NB4 (cell line): ENCODE results near the gene MYMK.

Experiments
- CTCF ChIP-seq: IDR thresholded peaks from one replicate; pipeline ENCODE4 v1.5.1; 2012; ENCODE audit warnings: low read depth, low read length
- POLR2A ChIP-seq: IDR thresholded peaks from 2 replicates; pipeline ENCODE4 v1.6.1; 2011; ENCODE audit warnings: mild to moderate bottlenecking; ENCODE audit not compliant: insufficient read length; ENCODE audit errors: extremely low read depth

- TF ChIP-seq CTCF (no peak), POLR2A (no peak)
Measured at GRCh38 chr9:133553123-133553522, 28.4 kb upstream of the MYMK start.
